Activated CD8-positive, alpha-beta memory T cell treated with anti-CD3 and anti-CD28 coated beads, Interleukin-2, amount 10 ng/mL, durations not matched to agents 7 days and 5 days (primary cell): Measurements from ENCODE around the gene LIPH. TPM values are rescaled to one million over a fixed set of nuclear protein-coding genes. Genes with fewer than 3 reads are reported as not detected.
"Not testable (repeated sequence)": the region's sequence is repeated elsewhere in the genome, so short reads cannot be mapped to it uniquely, and the experiment has no call there.

Experiments used
- ATAC-seq: fragments of 150-1000 bp; cut with Tn5 transposase; one replicate; pipeline ENCODE4 v1.10.0; 2021; ENCODE audit warnings: moderate library complexity
- CTCF ChIA-PET: fragments of 350-600 bp; sonication (Branson Sonifier 250); formaldehyde crosslinking; loops from one replicate; lab custom pipeline; 2021; ENCODE audit warnings: antibody characterized with exemption; lab: Charles Lee
- DNase-seq: peaks from one replicate; pipeline ENCODE4 v3.0.0-alpha.2; 2020
- H3K27ac Mint-ChIP-seq: one replicate; pipeline ENCODE4 v1.8.0; 2021; ENCODE audit warnings: mild to moderate bottlenecking, mixed read lengths
- H3K27me3 Mint-ChIP-seq: one replicate; pipeline ENCODE4 v1.8.0; 2021; ENCODE audit warnings: mixed read lengths
- H3K36me3 Mint-ChIP-seq: one replicate; pipeline ENCODE4 v1.8.0; 2021; ENCODE audit warnings: mild to moderate bottlenecking, mixed read lengths
- H3K4me1 Mint-ChIP-seq: one replicate; pipeline ENCODE4 v1.8.0; 2021; ENCODE audit warnings: mixed read lengths
- H3K4me3 Mint-ChIP-seq: one replicate; pipeline ENCODE4 v1.8.0; 2021; ENCODE audit warnings: mild to moderate bottlenecking, moderate library complexity, mixed read lengths
- H3K9me3 Mint-ChIP-seq: one replicate; pipeline ENCODE4 v1.8.0; 2022; ENCODE audit warnings: low read depth, mixed read lengths
- total RNA-seq, 2 experiments: library from RNA; stranded (reverse); gene quantifications; one replicate each; pipeline ENCODE4 v1.2.3, GENCODE V29; 2021

LIPH gene
- not detected for total RNA-seq

DNA sequence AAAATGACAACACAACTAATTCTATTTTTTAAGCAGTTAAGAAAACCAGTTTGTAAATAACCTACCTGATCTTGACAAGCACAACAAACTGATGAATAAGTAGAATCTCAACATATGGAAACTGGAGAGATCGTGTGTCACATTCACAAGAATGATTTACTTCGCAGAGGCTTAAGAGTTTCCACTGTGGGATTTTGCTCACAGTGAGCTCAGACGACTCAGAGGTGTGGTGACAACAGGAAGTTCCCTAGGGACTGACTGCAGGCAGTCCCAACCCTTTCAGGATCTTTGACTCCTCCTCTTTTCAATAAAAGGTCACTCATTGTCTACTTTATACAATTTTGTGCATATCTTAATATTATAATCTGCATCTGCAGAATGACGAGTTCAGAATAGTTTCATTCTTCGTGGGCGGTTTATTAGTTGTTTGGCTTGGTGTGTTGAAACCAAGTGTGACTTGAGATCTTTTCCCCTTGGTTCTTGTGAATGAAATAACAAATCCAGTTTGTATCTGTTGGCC, at the start of gene LIPH:
Gene LIPH, minus strand, starts transcription at position 231 of the 520 bp plus-strand sequence. Its CDS starts 117 bp downstream, at position 114.
- Mint-ChIP-seq H3K27ac (no peak within 1 kb of the TSS), H3K4me3 (no peak within 1 kb of the TSS), H3K36me3 (no peaks in the 10 kb centered on the region), H3K27me3 (no peaks in the 10 kb centered on the region), H3K4me1 (peaks cover 8% of the 10 kb centered on the region), H3K9me3 (no peaks in the 10 kb centered on the region)
- CTCF ChIA-PET = interaction anchor here (0.6 kb wide), 1 partner anchor 330 kb away, joined by 3 read pairs; no protein-coding TSS in a partner anchor
- no peak for ATAC-seq
- no peak for DNase-seq

DNA sequence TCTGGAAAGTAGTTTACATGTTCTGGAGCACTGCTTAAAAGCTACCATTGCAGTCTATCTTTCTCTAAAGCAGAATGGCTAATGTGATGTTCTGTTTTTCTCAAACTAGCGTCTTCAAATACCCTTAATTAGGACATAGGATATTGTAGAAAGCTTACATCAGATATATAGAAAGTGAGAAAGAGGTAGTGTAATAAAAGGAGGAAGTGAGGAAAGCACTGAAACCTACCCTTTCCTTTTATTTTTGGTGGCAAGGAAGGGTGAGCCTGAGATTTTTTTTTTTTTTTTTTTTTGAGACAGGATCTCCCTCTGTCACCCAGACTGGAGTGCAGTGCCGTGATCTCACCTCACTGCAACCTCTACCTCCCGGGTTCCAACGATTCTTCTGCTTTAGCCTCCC, 43.1 kb upstream of the LIPH start:
- CTCF ChIA-PET = interaction anchor here (0.7 to 1.6 kb wide), 3 partner anchors 17 to 335 kb away, joined by 3 to 5 read pairs (median 4); no protein-coding TSS in a partner anchor
- ATAC-seq (no peak), DNase-seq (no peak)
- peaks cover 11% of the 10 kb centered on the region for H3K36me3 Mint-ChIP-seq
- no peak overlapping the region for H3K4me3 Mint-ChIP-seq
- H3K4me1 Mint-ChIP-seq = peaks cover 2% of the 10 kb centered on the region
- H3K9me3 Mint-ChIP-seq = no peaks in the 10 kb centered on the region
- no peaks in the 10 kb centered on the region for H3K27me3 Mint-ChIP-seq
- peak overlapping the region; percentile 3 for H3K27ac Mint-ChIP-seq

DNA sequence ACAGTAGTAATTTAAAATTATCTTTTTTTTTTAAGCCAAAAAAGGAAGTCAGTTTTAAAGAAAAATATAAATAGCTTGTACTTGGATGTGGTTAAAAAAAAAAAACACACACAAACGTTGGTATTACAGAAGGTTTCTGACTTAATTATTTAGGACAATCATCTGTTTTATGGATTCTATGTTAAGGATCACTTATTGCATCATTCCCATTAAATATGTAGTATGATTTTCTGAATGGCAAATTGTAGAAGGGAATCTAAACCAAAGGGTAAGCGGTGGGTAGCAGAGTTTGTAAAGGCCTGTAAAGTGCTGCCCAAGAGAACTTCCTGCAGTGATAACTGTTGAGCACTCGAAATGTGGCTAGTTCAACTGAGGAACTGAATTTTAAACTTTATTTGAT, 41.7 kb upstream of the LIPH start:
- ATAC-seq (no peak), DNase-seq (no peak)
- CTCF ChIA-PET = interaction anchor here (1.5 to 1.6 kb wide), 2 partner anchors 18 to 19 kb away, joined by 3 to 4 read pairs; no protein-coding TSS in a partner anchor
- Mint-ChIP-seq H3K9me3 (no peaks in the 10 kb centered on the region), H3K27me3 (no peaks in the 10 kb centered on the region), H3K4me1 (peaks cover 5% of the 10 kb centered on the region), H3K27ac (no peak overlapping the region), H3K36me3 (peaks cover 8% of the 10 kb centered on the region), H3K4me3 (no peak overlapping the region)

DNA sequence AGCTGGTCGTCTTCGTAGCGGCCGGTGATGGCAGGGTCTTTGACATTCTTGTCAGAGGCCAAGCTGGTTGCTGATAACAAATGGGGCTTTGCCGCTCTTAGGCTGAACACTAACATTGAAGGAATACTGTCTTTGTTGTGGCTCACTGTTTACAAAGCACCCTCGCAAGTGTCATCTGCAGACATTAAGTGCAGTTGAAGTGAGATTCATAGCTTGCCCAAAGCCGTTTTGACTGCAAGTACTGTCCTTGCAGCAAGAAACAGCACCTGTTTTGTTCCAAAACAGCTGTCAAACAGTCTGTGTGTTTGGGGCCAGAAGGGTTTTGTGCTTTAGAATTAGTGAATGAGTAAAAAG, 34.3 kb upstream of the LIPH start:
- no peaks in the 10 kb centered on the region for H3K27me3 Mint-ChIP-seq
- DNase-seq (no peak), ATAC-seq (no peak)
- peaks cover 36% of the 10 kb centered on the region for H3K4me1 Mint-ChIP-seq
- peak overlapping the region; percentile 95 for H3K27ac Mint-ChIP-seq
- peak overlapping the region; percentile 89 for H3K4me3 Mint-ChIP-seq
- CTCF ChIA-PET = interaction anchor here (0.6 to 1.6 kb wide), 9 partner anchors 9 to 87 kb away, joined by 3 to 10 read pairs (median 3); partner anchors contain the start of gene TMEM41A
- H3K36me3 Mint-ChIP-seq = peaks cover 5% of the 10 kb centered on the region
- H3K9me3 Mint-ChIP-seq = no peaks in the 10 kb centered on the region

DNA sequence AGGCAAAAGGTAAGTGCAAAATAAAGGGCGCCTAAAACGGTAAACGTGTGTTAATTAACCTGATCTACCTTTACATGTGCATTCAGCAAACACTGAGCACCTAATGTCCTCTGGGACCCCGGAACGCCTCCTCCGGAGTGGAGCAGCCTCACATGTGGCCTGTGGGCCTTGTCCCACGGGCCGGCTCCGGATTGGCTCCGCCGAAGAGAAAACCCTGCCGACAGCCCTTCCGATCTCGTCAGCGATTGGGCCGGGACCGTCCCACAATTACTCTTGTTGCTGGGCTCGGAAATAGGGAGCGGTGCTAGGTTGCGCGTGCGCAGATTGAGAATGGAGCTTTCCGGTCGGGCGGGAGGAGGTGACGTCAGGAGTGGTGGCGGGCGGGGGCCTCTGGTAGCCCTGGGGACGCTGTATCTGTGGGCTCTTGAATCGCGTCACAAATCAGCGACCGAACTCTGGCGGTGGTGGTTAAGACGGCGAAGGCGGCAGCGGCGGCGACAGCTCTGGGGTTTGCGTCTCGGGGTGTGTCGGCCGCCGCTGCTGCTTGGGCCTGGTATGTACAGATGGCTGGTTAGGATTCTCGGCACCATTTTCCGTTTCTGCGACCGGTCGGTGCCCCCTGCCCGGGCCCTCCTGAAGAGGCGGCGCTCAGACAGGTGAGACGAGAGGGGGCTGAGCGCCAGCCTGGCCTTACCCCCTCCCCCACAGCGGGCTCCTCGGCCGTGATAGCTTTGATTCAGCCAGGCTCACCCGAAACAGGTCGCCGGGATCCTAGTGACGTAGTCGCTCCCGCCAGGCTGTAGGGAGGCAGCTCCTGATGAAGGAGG, 33.7 kb upstream of the LIPH start, which contains the start of gene SENP2:
Gene SENP2, plus strand, starts transcription at position 437 of the 827 bp plus-strand sequence. Its CDS starts 119 bp downstream, at position 556.
- H3K36me3 Mint-ChIP-seq = peaks cover 4% of the 10 kb centered on the region
- peaks cover 36% of the 10 kb centered on the region for H3K4me1 Mint-ChIP-seq
- peak; percentile 100 for DNase-seq
- peak within 1 kb of the TSS; percentile 89 for H3K4me3 Mint-ChIP-seq
- CTCF ChIA-PET = interaction anchor here (0.6 to 1.6 kb wide), 9 partner anchors 8 to 87 kb away, joined by 3 to 10 read pairs (median 3); partner anchors contain the start of gene TMEM41A
- H3K27ac Mint-ChIP-seq = peak within 1 kb of the TSS; percentile 95
- no peaks in the 10 kb centered on the region for H3K9me3 Mint-ChIP-seq
- no peaks in the 10 kb centered on the region for H3K27me3 Mint-ChIP-seq
- peak; percentile 97 for ATAC-seq

DNA sequence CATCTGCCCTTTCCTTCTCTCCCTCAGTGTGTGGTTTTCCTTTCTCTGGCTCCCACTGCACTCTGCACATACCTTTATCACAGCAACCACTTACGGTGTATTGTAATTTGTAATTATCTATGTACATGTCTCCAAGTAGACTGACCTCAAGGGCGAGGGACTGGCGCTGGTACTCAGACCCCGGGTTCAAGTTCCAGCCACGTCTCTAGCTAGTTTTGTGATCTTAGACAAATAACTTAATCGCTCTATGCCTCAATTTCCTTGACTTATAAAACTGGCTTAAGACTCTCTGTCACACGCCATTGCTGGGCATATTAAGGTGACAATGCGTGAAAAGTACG, 33.1 kb upstream of the LIPH start:
- Mint-ChIP-seq H3K36me3 (peaks cover 2% of the 10 kb centered on the region), H3K4me3 (peak overlapping the region; percentile 89), H3K27ac (peak overlapping the region; percentile 95), H3K4me1 (peaks cover 36% of the 10 kb centered on the region), H3K9me3 (no peaks in the 10 kb centered on the region), H3K27me3 (no peaks in the 10 kb centered on the region)
- no peak for ATAC-seq
- DNase-seq = no peak
- CTCF ChIA-PET = interaction anchor here (1.0 to 1.6 kb wide), 4 partner anchors 8 to 86 kb away, joined by 3 to 10 read pairs (median 4); partner anchors contain the start of gene TMEM41A

DNA sequence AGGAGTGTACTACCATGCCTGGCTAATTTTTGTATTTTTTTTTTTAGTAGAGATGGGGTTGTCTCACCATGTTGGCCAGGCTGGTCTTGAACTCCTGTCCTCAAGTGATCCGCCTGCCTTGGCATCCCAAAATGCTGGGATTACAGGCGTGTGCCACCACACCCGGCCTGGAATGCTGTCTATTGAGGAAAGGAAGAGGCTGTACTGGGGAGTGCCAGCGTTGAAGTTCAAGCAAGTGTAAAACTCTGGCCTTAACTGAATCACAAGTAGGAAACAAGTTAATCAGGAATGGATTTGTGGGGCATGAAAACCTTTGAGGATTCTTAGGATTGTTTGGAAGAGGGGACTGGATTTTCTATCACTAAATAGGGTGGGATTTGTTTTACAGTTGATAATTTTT, 32.3 kb upstream of the LIPH start:
- Mint-ChIP-seq H3K4me1 (peaks cover 36% of the 10 kb centered on the region), H3K9me3 (no peaks in the 10 kb centered on the region), H3K4me3 (peak overlapping the region; percentile 56), H3K27me3 (no peaks in the 10 kb centered on the region), H3K27ac (peak overlapping the region; percentile 27), H3K36me3 (peaks cover 2% of the 10 kb centered on the region)
- DNase-seq (no peak), ATAC-seq (no peak)
- CTCF ChIA-PET = interaction anchor here (0.6 kb wide), 1 partner anchor 1867 kb away, joined by 3 read pairs; no protein-coding TSS in a partner anchor

DNA sequence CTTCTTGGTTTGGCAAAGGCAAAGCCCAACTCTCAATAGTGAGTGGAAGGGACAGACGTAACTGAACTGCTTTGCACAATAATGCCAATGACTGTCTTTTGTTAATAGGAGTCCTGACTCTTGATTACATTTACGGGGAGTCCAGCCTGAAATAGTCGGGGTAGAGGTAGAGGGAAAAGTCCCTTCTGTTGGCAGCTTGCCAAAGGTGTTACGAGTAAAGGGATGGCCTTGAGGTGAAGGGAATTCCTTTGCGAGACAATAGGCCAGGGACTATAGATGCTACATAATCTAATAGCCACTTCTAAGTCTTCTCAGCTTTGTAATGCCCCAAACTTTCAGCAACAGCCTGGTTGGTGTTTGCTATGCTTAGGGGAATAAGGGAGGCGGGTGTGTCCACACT, 31.5 kb upstream of the LIPH start:
- no peak overlapping the region for H3K27ac Mint-ChIP-seq
- peaks cover 2% of the 10 kb centered on the region for H3K36me3 Mint-ChIP-seq
- H3K4me1 Mint-ChIP-seq = peaks cover 32% of the 10 kb centered on the region
- CTCF ChIA-PET = interaction anchor here (0.6 to 1.7 kb wide), 4 partner anchors 8 to 1866 kb away, joined by 3 to 4 read pairs (median 3); no protein-coding TSS in a partner anchor
- no peaks in the 10 kb centered on the region for H3K27me3 Mint-ChIP-seq
- H3K9me3 Mint-ChIP-seq = no peaks in the 10 kb centered on the region
- DNase-seq (no peak), ATAC-seq (no peak)
- H3K4me3 Mint-ChIP-seq = no peak overlapping the region

DNA sequence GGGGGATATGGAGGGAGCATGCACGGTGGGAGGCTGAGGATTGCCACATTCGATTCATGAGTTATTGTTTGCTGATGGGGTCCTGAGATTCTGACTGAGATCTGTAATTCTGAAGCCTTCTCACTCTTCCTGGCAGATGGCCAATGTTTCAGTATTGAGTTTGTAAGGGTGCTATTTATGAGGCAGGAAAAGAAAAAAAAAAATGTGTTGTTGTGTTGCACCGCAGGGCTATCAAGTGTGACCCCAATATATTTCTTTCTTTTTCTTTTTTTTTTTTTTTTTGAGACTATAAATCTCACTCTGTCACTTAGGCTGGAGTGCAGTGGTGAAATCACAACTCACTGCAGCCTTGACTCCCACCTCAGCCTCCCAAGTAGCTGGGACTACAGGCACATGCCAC, 30.5 kb upstream of the LIPH start:
- H3K9me3 Mint-ChIP-seq = no peaks in the 10 kb centered on the region

DNA sequence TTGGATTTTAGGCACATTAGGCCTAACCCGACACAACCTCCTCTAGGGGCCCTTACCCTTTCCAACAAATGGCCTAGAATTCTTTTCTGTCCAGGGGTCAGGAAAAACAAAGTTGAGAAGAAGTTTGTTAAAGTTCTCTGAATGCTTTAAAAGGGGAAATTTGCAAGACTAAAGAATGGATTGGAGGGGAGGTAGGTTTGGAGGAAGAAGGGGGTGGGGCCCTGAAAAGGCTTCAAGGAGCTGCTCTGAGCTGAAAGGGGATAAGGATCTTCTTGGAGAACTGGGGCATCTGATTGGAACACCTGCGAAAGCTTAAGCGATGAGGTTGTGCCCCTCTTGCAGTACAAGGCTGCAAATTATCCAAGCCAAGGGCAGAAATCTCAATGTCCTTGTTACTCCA, 29.8 kb upstream of the LIPH start:
- peaks cover 23% of the 10 kb centered on the region for H3K4me1 Mint-ChIP-seq
- H3K9me3 Mint-ChIP-seq = no peaks in the 10 kb centered on the region
- CTCF ChIA-PET = no interaction called here
- no peak overlapping the region for H3K27ac Mint-ChIP-seq
- no peaks in the 10 kb centered on the region for H3K27me3 Mint-ChIP-seq
- no peak for ATAC-seq
- DNase-seq = no peak
- H3K4me3 Mint-ChIP-seq = no peak overlapping the region
- peaks cover 2% of the 10 kb centered on the region for H3K36me3 Mint-ChIP-seq

More for the DNA sequence above, 30.5 kb upstream of the LIPH start:
- DNase-seq (no peak), ATAC-seq (no peak)
- Mint-ChIP-seq H3K4me3 (no peak overlapping the region), H3K27me3 (no peaks in the 10 kb centered on the region), H3K27ac (no peak overlapping the region), H3K36me3 (peaks cover 2% of the 10 kb centered on the region), H3K4me1 (peaks cover 25% of the 10 kb centered on the region)
- CTCF ChIA-PET = interaction anchor here (1.7 kb wide), 1 partner anchor 24 kb away, joined by 4 read pairs; no protein-coding TSS in a partner anchor

DNA sequence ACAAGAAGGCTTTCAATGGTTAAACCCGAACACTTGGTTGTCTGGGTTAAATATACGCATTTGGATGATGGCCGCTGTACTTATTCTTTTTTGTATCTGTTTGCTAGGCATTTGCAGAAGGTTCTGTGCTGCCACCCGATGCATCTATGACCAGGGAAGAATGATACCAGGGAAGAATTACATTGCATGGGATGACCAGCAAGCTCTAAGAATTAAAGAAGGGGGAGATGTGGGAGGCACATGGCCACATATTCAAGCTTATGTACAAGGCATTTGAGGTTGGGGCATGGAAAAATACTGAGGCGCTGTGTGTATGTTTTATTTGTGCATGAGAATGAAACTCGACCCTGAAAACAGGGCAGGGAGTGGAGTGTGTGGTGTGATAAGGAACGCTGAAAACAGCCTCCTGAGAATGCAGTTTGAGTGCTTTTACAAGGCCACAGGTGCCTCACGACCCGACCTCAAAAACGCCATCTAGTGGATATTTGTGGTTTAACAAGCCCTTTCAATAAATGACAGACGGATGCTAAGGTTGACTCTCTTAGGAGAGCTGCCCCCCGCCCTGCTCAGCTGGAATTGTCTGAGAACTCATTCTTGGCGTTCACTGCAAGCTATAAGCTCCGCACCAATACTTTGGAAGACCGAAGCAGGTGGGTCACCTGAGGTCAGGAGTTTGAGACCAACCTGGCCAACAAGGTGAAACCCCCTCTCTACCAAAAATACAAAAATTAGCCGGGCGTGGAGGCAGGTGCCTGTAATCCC, 22.9 kb upstream of the LIPH start:
- H3K4me1 Mint-ChIP-seq, H3K4me3 Mint-ChIP-seq, H3K27me3 Mint-ChIP-seq, H3K27ac Mint-ChIP-seq, H3K9me3 Mint-ChIP-seq, H3K36me3 Mint-ChIP-seq: not testable (repeated sequence)
- ATAC-seq = peak; percentile 78
- DNase-seq = peak; percentile 59
- CTCF ChIA-PET = interaction anchor here (0.6 to 3.9 kb wide), 11 partner anchors 8 to 368 kb away, joined by 3 to 25 read pairs (median 3); partner anchors contain the start of gene SENP2

DNA sequence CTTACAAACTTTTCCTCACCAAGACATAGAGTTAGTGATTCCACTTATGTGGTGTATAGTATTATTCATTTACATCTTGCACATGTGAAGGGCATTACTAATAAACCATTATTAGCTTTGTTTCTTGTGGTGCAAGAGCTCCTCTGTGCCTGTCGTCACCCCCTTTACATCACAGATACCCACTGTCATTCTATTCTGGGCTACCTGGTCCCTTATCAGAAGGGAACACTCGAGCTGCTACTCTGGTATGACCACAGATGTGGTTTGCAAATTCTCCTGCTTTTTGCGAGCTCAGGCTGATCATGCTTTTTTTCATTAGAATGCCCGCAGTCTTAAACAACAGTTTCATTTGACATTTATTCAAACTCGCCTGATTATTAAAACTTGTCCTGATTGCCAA, 19.8 kb upstream of the LIPH start:
- DNase-seq = no peak
- Mint-ChIP-seq H3K4me1 (peaks cover 1% of the 10 kb centered on the region), H3K36me3 (peaks cover 1% of the 10 kb centered on the region), H3K27ac (no peak overlapping the region), H3K4me3 (no peak overlapping the region), H3K9me3 (peaks cover 8% of the 10 kb centered on the region), H3K27me3 (no peaks in the 10 kb centered on the region)
- CTCF ChIA-PET = interaction anchor here (0.7 to 2.4 kb wide), 4 partner anchors 13 to 763 kb away, joined by 3 to 15 read pairs (median 4); partner anchors contain the start of gene SENP2
- ATAC-seq = no peak

DNA sequence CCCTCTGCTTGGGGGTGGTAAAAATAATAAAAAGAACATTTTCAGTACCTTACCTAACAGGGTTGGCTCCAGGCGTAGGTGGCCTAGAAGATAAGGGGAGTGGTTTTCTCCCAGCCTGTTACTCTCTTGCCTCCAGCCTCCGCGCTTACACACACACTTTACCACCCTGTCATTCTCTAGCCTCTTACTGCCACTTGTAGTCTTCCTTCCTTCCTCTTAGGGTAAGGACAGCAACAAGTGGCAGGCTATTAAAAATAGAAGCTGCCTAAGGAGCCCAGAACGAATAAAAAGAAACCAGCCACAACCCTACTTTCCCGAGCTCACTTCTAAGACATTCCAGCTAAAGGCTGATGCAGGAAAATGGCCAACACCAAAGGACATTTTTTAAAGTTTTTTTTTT, 9.6 kb upstream of the LIPH start:
- CTCF ChIA-PET = no interaction called here
- Mint-ChIP-seq H3K36me3 (no peaks in the 10 kb centered on the region), H3K4me3 (no peak overlapping the region), H3K9me3 (no peaks in the 10 kb centered on the region), H3K27ac (no peak overlapping the region), H3K4me1 (peaks cover 9% of the 10 kb centered on the region), H3K27me3 (peaks cover 4% of the 10 kb centered on the region)
- ATAC-seq (no peak), DNase-seq (no peak)
